ENCODE measurements around the gene AGAP3. TPM values are rescaled to one million over a fixed set of nuclear protein-coding genes. Genes with fewer than 3 reads are reported as not detected.

Gene AGAP3
- total RNA-seq, 4 donors from 2014 or later: 34.6 to 53.0 (median 47.9) TPM

- TF ChIP-seq, protein P1, sequence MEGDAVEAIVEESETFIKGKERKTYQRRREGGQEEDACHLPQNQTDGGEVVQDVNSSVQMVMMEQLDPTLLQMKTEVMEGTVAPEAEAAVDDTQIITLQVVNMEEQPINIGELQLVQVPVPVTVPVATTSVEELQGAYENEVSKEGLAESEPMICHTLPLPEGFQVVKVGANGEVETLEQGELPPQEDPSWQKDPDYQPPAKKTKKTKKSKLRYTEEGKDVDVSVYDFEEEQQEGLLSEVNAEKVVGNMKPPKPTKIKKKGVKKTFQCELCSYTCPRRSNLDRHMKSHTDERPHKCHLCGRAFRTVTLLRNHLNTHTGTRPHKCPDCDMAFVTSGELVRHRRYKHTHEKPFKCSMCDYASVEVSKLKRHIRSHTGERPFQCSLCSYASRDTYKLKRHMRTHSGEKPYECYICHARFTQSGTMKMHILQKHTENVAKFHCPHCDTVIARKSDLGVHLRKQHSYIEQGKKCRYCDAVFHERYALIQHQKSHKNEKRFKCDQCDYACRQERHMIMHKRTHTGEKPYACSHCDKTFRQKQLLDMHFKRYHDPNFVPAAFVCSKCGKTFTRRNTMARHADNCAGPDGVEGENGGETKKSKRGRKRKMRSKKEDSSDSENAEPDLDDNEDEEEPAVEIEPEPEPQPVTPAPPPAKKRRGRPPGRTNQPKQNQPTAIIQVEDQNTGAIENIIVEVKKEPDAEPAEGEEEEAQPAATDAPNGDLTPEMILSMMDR (IDR thresholded peaks at IDR 0.05): no peak
- DNase-seq (ENCODE audit: low spot score) (no peak), ATAC-seq (ENCODE audit: low FRiP score) (no peak)
Measured at GRCh38 chr7:151058781-151059366, 27.4 kb upstream of the AGAP3 start.

DNA sequence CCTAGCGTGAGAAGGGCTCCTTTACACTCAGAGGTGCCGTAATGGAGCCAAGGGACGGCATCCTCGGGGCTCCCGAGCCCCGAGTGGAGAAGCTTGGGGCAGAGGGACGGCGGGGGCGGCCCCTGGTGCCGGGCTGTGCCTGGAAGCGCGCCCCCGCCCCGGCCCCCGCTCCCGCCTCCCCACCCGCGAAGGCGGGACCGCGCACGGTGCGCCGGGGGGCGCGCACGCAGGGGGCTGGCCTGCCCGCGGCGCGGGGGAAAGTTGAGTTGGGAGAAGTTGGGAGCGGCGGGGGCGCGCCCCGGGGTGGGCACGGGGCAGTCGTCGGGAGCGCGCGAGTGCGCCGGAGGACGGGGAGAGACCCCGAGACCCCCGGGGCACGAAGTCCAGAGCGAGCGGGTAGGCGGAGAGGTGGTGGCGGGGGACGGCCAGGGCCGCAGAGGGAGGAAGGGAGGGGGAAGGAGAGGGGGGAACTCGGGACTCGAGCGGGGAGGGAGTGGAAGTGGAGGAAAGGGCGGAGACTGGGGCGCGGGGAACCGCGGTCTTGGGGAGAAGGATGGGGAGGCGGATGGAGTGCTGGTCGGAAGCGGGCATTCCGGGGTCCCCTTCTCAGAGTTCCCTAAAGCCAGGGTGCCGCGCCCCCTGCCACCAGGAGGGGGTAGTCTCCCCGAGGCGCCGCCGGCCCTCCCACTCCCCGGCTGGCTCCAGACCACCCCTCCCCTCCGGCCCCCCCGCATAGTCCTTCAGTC lies 26.7 kb upstream of the AGAP3 start, which contains the start of gene SLC4A2:
Gene SLC4A2, plus strand, starts transcription at position 223 of the 746 bp plus-strand sequence. CDS start 2,399 bp downstream, outside the sequence.
- ATAC-seq (ENCODE audit: low FRiP score) (no peak), DNase-seq (ENCODE audit: low spot score) (no peak)
- TF ChIP-seq, protein P1 (IDR thresholded peaks at IDR 0.05): no peak

GRCh38 chr7:151060113-151060415 lies 26.2 kb upstream of the AGAP3 start:
- no peak for DNase-seq (ENCODE audit: low spot score)
- TF ChIP-seq, protein P1 (IDR thresholded peaks at IDR 0.05): no peak
- no peak for ATAC-seq (ENCODE audit: low FRiP score)

DNA sequence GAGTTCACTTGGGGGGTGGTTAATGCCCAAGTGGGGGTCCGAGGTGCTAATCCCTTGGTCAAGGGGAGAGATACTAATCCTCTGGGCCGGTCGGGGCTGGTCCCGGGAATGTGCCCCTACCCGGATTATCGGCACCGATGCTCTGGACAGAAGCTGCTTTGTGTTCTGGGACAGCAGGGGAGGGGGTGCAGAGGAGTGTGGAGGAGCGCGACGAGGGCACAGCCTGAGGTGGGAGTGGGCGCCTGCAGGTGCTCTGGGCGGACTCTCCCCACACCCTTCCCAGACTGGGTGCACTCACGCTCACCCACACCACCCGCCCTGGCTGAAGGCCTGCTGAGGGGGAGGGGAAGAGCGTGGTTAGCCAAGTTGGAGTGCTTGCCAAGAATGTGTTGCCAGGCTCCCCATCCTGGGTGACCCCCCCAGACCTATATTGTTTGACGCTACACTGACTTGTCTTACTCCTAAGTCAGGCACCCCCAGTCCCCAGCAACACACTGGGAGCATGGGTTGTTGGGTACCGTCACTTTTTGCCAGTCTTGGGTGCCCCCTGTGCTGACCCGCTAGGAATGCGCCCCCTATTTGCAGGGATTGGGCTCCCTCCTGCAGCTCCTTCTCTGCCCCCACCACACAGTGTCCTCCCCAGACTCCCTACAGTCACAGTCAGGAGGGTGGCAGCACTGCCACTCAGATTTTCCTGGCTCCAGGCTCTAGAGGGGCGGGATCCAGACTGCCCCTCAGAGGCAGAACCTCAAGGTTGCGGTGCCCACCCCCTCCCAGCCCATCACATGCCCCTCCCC lies 25.7 kb upstream of the AGAP3 start:
- ATAC-seq (ENCODE audit: low FRiP score) (no peak), DNase-seq (ENCODE audit: low spot score) (no peak)
- TF ChIP-seq, protein P1 (IDR thresholded peaks at IDR 0.05): no peak

GRCh38 chr7:151061213-151062110 lies 24.8 kb upstream of the AGAP3 start:
- DNase-seq (ENCODE audit: low spot score) (no peak), ATAC-seq (ENCODE audit: low FRiP score) (no peak)
- TF ChIP-seq, protein P1 (IDR thresholded peaks at IDR 0.05): no peak

GRCh38 chr7:151062111-151062398 lies 24.2 kb upstream of the AGAP3 start:
- ATAC-seq (ENCODE audit: low FRiP score) (no peak), DNase-seq (ENCODE audit: low spot score) (no peak)
- TF ChIP-seq, protein P1 (IDR thresholded peaks at IDR 0.05): no peak

Measured in omental fat pad (tissue), 4 donors.